Activated naive CD4-positive, alpha-beta T cell treated with anti-CD3 and anti-CD28 coated beads, Interleukin-2, amount 50 U/mL, for 24 hours (primary cell): Measurements from ENCODE around the gene OTP.

Source experiments
- H3K27ac Mint-ChIP-seq: one replicate; pipeline ENCODE4 v1.8.0; 2021; ENCODE audit warnings: mild to moderate bottlenecking, mixed read lengths
- H3K27me3 Mint-ChIP-seq: one replicate; pipeline ENCODE4 v1.8.0; 2021; ENCODE audit warnings: mixed read lengths
- H3K36me3 Mint-ChIP-seq: one replicate; pipeline ENCODE4 v1.8.0; 2021; ENCODE audit warnings: mixed read lengths
- H3K4me1 Mint-ChIP-seq: one replicate; pipeline ENCODE4 v1.8.0; 2021; ENCODE audit warnings: mixed read lengths
- H3K4me3 Mint-ChIP-seq: one replicate; pipeline ENCODE4 v1.8.0; 2021; ENCODE audit warnings: mild to moderate bottlenecking, mixed read lengths
- H3K9me3 Mint-ChIP-seq: one replicate; pipeline ENCODE4 v1.8.0; 2021; ENCODE audit warnings: mixed read lengths

OTP gene

DNA sequence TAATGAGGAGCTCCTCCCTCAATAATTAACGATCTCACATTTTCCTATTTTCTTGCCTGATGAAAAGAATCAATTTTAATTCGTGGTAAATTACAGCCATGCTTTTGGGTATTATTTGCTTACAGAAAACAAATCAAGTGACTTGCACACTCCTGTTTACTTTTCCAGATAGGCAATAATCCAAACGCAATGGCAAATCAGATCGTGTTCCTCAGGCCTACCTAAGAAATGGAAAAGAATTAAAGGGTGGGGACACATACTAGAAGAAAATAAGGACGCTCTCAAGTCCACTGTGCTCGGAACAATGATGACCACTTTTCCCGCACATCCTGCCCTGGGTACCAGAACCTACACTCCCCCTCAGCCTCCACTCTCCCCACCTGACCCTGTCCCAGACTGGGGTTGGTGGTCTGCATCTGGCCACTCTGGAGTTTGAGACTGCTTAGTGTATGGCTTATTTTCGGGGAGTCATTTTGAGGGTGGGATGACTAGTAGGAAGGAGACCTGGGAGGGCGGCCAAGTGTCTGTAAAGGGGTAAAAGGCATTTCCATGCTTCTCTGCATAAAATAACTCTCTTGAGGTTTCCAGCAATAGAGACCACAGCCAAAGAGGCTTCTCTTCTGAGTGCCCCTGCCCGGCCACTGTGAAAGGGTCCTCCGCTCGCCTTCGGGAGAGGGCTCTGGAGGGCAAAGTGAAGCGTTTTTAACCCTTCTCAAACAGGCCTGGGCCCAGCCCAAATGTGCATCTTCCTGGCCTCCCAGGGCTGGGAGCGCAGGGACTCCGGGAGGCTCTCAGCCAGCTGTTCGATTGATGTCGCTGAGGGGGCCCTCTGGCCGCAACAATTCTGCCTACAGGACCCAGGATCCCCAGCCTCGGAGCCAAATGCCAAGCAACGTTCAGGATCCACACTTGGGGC lies 4.5 kb upstream of the OTP start:
- Mint-ChIP-seq H3K9me3 (peaks cover 9% of the 10 kb centered on the region), H3K4me3 (no peak overlapping the region), H3K27me3 (peaks cover 65% of the 10 kb centered on the region), H3K4me1 (peaks cover 24% of the 10 kb centered on the region), H3K36me3 (peaks cover 8% of the 10 kb centered on the region), H3K27ac (peak overlapping the region; percentile 9)

DNA sequence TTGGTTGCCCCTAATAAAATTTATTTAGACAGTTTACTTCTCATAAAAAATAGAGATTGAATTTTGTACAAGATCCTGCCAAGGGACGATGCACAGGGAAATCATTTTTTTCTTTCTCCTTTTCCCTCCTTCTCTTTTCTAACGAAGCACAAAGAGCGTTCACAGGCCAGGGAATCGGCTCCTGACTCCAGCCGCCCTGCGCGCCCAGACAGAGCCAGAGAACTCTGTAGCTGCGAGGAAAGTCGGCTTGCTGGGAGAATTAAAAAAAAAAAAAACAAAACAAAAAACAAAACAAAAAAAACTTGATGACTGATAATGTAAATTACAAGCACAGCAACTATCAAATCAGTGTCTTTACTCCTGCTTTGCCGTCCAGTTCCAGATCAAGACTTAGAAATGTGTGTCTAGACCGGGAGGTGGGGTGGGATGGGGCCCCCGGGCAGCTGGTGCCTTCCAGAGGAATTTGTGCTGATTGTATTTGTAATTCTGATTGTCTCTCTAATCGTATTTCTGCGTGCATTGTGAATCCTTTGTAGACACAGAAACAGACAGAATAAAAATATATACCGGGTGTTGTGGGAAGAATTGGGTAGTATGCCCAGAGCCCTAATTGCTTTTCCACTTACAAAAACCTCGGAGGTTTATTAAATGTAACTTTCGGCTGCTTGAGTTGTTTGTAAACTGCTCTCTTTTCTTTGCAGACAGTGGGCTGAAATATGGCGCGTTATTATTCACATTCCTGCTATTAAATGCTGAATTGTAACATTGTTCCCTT lies 3.6 kb upstream of the OTP start:
- H3K27ac Mint-ChIP-seq: no peak overlapping the region
- peaks cover 15% of the 10 kb centered on the region for H3K9me3 Mint-ChIP-seq
- peaks cover 32% of the 10 kb centered on the region for H3K4me1 Mint-ChIP-seq
- peaks cover 13% of the 10 kb centered on the region for H3K36me3 Mint-ChIP-seq
- H3K27me3 Mint-ChIP-seq: peaks cover 68% of the 10 kb centered on the region
- H3K4me3 Mint-ChIP-seq: no peak overlapping the region

DNA sequence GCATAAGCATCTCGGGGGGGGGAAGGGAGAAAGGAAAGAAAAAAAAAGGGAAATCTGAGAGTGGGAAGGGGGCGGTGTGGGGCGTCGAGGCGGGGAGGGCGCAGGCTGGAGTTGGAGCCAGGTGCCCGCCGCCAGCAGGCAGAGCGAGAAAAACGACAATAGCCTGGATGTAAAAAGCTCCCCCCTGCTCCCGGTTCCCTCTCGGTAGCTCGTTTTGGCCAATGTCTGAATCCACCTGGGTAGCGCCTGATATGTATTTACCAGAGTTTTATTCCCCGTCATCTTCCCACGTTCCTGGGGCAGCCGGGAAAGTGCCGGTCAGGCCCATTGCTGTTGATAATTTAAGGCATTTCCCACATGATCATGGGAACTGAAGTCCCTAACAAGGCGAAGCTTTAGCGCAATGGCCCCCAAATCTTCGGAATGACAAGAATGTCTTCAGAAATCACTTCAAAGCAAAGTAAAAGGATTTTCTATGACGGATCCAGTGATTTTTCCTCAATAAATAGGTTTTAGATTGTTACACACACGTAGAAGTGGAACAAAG lies 3.0 kb upstream of the OTP start:
- peaks cover 15% of the 10 kb centered on the region for H3K9me3 Mint-ChIP-seq
- peaks cover 32% of the 10 kb centered on the region for H3K4me1 Mint-ChIP-seq
- H3K27me3 Mint-ChIP-seq: peaks cover 64% of the 10 kb centered on the region
- H3K4me3 Mint-ChIP-seq: peak overlapping the region; percentile 36
- peaks cover 13% of the 10 kb centered on the region for H3K36me3 Mint-ChIP-seq
- H3K27ac Mint-ChIP-seq: peak overlapping the region; percentile 57

DNA sequence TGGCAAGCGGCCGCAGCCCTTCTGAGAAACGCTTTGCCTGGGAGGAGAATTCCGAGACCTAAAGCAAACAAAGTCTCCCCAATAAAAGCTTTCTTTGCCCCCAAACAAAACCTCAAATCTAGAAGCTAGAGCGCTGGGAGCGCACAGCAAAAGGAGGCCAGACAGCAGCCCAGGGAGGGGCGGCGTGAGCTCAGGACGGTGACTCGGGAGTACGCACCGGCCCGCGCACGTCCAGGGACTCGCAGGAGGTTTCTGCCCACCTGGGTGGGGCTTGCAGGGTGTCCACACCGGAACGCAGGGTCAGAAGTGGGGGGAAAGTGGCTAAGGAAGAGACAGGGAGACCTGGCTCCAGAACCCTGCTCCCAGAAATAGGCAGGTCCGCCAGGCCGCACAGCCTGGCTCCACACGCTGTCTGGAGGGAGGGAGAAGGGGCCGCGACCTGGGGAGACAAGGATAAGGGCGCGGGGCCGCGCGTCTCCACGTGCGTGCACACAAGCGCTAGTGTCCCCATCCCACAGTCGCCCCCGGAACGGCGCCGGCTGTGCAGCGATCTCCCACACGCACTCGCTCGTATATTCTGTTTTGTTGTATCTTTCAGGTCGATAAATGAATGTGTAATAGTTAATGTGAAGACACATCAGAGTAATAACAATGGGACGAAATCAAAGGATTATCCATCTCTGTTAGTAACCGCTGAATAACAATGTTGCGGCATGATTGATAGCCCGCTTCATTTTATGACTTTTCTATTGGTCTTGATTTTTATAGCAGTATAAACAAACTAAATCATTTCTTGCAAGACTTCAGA lies 2.3 kb upstream of the OTP start:
- Mint-ChIP-seq H3K36me3 (peaks cover 13% of the 10 kb centered on the region), H3K4me3 (no peak overlapping the region), H3K27me3 (peaks cover 65% of the 10 kb centered on the region), H3K4me1 (peaks cover 32% of the 10 kb centered on the region), H3K27ac (peak overlapping the region; percentile 57), H3K9me3 (peaks cover 15% of the 10 kb centered on the region)

DNA sequence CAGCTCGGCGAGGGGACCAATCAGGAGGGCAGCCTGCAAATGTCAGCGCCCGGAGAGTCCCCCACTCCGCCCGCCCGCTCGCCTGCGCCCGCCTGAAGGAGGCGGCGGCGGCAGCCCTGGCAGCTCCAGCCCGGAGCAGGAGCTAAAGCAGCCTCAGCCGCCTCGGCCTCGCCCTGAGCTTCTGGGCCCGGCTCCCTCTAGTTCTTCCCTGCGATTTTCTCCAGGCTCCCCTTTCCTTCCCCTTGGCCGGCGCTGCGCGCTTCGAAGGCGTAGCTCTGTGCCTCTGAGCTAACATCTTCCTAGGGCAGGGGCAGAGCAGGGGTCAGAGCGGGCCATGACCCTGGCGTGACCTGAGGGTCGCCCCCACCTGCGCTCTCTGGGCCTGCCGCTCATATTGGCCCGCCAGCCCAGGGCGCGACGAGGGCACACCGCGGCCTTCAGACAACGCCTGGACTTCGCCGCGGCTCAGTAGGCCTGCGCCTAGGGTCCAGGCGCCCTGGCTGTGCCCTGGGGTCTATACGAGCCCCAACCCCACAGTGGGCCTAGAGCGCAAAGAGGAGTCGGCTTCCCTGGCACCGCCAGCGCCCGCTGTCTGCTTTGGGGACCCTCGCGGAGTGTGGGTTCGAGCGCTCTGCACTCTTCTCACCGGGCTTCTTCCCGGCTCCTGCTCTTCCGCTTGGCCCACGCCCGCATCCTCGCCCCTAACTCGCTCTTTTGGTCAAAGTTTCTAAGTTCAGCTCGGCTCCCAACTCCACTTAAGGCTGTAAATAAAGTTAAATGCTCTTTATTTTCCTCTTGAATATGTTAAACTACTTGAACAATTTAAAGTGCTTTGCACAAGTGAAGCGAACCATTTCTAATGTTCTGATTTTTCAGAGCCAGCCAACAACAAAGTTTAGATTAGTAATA lies 504 bp upstream of the OTP start:
- H3K4me1 Mint-ChIP-seq: peaks cover 21% of the 10 kb centered on the region
- no peak overlapping the region for H3K4me3 Mint-ChIP-seq
- peaks cover 14% of the 10 kb centered on the region for H3K9me3 Mint-ChIP-seq
- H3K36me3 Mint-ChIP-seq: peaks cover 13% of the 10 kb centered on the region
- H3K27ac Mint-ChIP-seq: peak overlapping the region; percentile 53
- peaks cover 60% of the 10 kb centered on the region for H3K27me3 Mint-ChIP-seq

DNA sequence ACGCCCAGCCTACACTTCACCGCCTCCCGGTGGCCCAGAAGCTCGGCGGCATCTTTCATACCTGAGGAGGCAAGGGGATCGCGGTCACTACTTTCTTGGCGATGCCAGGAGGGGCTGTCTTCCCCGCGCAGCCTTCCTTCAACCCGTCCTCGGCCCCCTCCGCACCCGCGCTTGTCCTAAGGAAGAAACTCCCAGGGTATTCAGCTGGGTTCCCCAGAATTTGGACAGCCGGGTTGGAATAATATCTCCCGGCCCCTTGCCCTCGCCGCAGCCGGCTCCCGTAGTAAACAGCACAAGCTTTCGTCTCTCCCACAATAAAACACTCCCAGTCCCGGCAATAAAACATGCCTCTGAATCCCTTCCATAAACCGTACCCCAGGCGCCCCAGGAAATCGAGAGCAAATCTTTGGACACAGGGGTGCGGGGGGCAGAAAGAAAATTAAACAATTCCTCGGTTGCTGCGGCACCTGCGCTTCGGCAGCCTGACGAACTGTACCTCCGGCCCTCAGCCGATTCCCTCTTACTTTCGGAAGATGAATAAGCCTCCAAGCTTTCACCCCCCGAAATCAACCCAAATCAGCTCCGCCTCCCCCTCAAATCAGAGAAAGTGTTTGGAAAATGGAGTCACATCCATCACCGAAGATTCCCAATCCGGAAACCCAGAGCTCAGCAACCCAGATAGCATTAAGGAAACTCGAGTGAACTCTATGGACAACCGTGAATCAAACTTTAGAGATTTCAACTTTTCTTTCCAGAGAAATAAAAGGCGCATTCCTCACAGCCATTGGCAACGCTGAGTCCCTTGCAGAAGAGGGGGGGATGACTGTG lies 1.1 kb downstream of the OTP start:
- peaks cover 16% of the 10 kb centered on the region for H3K4me1 Mint-ChIP-seq
- peak overlapping the region; percentile 45 for H3K4me3 Mint-ChIP-seq
- peaks cover 61% of the 10 kb centered on the region for H3K27me3 Mint-ChIP-seq
- peaks cover 10% of the 10 kb centered on the region for H3K36me3 Mint-ChIP-seq
- H3K27ac Mint-ChIP-seq: peak overlapping the region; percentile 91
- peaks cover 14% of the 10 kb centered on the region for H3K9me3 Mint-ChIP-seq

DNA sequence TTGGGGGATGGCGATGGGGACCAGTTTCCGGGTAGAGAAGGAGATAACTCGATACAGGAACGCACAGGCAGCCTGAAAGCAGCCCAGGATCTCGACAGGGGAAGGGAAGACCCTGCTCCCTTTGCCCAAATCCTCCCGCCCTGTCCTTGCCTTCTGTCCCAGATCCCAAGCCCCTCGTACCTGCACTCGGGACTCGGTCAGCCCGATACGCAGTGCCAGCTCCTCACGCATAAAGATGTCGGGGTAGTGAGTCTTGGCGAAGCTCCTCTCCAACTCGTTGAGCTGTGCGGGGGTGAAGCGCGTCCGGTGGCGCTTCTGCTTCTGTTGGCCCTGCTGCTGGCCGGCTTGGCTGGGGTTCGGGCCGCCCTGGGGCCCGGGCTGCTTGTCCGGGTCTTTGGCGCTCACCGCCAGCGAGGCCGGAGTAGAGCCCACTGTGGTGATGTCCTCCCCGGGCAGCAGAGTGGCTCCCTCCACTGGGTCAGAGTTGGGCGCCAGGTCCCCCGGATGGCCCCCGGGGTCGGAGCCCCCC lies 1.8 kb downstream of the OTP start:
- H3K27ac Mint-ChIP-seq: peak overlapping the region; percentile 85
- peaks cover 59% of the 10 kb centered on the region for H3K27me3 Mint-ChIP-seq
- peaks cover 14% of the 10 kb centered on the region for H3K9me3 Mint-ChIP-seq
- peaks cover 16% of the 10 kb centered on the region for H3K4me1 Mint-ChIP-seq
- peaks cover 10% of the 10 kb centered on the region for H3K36me3 Mint-ChIP-seq
- no peak overlapping the region for H3K4me3 Mint-ChIP-seq

DNA sequence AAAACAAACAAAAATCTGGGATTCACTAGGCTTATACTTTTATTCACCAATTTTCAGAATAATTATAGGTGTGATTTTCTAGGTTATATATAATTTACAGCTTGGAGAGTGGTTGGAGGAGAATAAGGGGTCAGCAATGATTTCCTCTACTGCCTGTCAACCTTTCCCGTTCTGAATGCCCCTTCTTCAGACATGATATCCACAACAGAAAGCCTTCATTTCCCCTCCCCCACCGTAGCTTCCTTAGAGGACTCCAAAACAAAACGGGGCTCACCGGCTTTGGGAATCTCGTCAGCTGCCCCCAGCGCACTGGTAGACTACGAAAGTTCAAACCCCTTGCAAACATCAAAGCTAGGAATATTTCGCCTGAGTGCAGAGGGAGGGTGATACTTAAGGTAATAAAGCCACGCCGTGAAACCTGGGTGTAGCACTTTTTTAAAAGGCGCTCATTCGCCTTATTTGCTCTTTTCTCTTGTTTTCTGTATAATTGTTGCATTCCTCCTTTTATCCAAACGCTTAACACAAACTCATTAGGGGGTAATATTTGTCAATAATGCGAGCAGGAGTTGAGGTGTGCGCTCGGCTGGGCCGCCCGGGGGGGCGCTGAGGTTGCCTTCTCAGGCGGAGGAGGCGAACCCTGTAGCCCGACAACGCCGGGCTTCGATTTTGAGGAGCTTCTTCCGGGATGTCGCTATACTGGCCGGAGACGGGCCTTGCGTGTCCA lies 2.4 kb downstream of the OTP start:
- peaks cover 8% of the 10 kb centered on the region for H3K36me3 Mint-ChIP-seq
- no peak overlapping the region for H3K4me3 Mint-ChIP-seq
- H3K4me1 Mint-ChIP-seq: peaks cover 18% of the 10 kb centered on the region
- peaks cover 14% of the 10 kb centered on the region for H3K9me3 Mint-ChIP-seq
- H3K27ac Mint-ChIP-seq: peak overlapping the region; percentile 85
- peaks cover 58% of the 10 kb centered on the region for H3K27me3 Mint-ChIP-seq

DNA sequence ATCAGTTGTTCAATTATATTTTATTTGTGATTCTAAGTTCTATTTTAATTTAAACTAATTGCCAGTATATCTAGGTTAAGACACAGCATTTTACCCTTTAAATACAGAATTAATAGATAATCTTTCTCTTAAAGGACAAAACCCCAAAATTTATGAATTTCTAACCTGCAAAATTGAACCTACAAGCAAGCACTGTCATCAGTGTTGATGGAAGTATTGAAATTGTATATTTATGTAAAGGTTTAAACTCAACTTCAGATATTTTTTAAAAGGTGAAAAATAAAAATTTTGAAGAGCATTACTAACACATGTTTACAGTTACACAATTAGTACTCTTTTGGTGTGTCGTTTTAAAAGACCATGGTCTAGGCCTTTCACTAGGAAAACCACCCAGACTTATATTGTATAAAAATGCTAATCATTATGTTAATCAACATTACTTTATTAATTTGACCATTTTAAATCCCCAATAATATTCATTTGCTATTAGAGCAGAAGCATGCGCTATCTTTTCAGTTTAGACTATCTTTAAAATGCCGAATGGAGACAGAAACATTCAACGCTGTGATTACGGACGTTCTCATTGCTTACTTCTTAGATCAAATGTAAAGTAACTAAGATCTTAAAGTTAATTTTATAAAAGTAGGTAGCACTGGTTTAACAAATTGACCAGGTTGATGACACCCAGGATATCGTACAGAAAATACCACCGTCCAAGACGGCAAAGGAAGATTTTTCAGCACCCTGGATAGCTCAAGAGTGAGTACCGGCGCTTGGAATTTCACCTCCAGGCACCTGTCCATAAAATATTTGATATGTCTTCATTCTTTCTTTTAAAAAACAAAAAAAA lies 3.2 kb downstream of the OTP start:
- Mint-ChIP-seq H3K9me3 (peaks cover 14% of the 10 kb centered on the region), H3K4me3 (no peak overlapping the region), H3K27me3 (peaks cover 57% of the 10 kb centered on the region), H3K36me3 (peaks cover 7% of the 10 kb centered on the region), H3K27ac (no peak overlapping the region), H3K4me1 (peaks cover 21% of the 10 kb centered on the region)

DNA sequence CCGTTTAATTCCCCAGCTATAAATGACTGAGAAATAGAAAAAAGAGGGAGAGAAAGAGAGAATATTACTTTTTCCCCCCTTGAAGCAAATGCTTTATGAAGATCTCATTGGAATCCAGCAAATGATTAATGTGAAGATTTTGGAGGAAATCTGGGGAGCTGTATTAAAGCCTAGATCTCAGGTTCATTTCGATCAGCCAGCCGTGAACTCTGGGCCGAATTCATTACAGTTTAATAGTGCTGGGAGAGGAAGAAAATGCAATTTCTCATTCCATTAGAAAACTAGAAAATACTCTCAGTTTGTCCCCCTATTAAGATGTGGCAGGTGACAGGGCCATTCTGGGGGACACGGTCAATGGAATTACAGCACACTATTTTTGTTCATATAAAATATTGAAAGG lies 4.8 kb downstream of the OTP start:
- Mint-ChIP-seq H3K4me3 (no peak overlapping the region), H3K9me3 (peaks cover 14% of the 10 kb centered on the region), H3K27ac (no peak overlapping the region), H3K4me1 (peaks cover 26% of the 10 kb centered on the region), H3K36me3 (peaks cover 8% of the 10 kb centered on the region), H3K27me3 (peaks cover 60% of the 10 kb centered on the region)

DNA sequence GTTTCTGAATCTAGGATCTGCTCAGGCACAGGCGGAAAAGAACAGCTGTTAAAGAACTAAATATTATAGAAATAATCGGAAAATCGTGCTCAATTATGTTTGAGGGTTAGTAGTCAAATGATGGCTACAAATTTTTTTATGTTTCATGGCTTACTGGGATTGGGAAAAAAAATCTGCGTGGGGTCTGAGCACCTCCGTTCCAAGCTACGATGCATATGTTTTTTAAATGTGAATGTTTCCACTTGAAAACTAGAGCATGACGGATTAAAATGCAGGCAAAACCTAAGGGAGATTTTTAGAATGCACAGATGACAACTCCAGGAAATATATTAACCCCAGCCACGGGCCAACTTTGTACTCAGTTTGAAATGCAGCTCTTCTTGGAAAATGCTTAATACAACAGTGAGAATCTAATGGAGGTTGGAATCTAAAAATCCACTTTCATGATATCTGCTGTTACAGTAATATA lies 5.3 kb downstream of the OTP start:
- Mint-ChIP-seq H3K36me3 (peaks cover 8% of the 10 kb centered on the region), H3K4me1 (peaks cover 28% of the 10 kb centered on the region), H3K9me3 (peaks cover 14% of the 10 kb centered on the region), H3K4me3 (no peak overlapping the region), H3K27ac (peak overlapping the region; percentile 38), H3K27me3 (peaks cover 62% of the 10 kb centered on the region)

DNA sequence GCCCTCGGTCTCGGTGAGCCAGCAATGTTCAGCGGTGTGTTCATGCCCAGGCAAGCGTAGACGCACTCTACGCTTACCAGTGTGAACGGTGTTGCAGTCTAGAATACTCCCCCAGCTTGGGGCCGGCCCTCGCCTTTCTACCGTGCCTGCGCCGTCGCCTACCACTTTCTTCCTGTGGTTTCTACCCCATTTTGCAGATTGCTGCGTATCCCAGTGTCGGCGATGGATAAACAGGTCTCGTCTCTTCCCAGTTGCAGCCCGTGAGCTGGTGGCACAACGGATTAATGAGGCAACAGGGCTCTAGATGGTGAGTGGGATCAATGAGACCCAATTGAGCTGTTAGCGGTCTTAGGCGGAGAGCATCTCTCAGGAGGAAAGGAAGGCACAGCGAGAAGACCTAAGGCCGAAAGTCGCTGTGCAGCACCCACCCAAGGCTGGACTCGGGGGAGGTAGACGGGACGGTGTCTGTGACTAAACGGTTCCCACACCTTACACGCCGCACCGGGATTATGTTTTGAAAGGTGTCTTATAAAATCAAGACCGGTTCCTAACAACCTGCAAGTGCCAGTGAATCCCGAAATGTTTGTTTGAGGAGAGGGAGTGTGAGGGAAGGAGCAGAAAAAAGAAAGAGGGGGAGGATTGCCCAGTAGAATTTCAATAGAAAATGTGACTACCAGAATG lies 5.8 kb downstream of the OTP start:
- peaks cover 7% of the 10 kb centered on the region for H3K36me3 Mint-ChIP-seq
- peak overlapping the region; percentile 38 for H3K27ac Mint-ChIP-seq
- H3K27me3 Mint-ChIP-seq: peaks cover 60% of the 10 kb centered on the region
- H3K4me1 Mint-ChIP-seq: peaks cover 25% of the 10 kb centered on the region
- no peak overlapping the region for H3K4me3 Mint-ChIP-seq
- H3K9me3 Mint-ChIP-seq: peaks cover 11% of the 10 kb centered on the region
